Smooth muscle cell (in vitro differentiated cells): ENCODE results near the gene METTL1. TPM values are rescaled to one million over a fixed set of nuclear protein-coding genes. Genes with fewer than 3 reads are reported as not detected.

Source experiments
- DNase-seq: peaks from one replicate; lab custom pipeline; 2025; ENCODE audit not compliant: unreplicated experiment; lab: John Stamatoyannopoulos, UW
- H2AFZ ChIP-seq: fragments of 200-600 bp; sonication (generic); 2 replicates; pipeline ENCODE4 v1.6.0; 2016; ENCODE audit warnings: antibody characterized with exemption, low read depth, mild to moderate bottlenecking
- H3F3A ChIP-seq: fragments of 200-600 bp; sonication (generic); 2 replicates; pipeline ENCODE4 v1.6.0; 2017; ENCODE audit warnings: antibody characterized with exemption, low read depth
- H3K27ac ChIP-seq: fragments of 200-600 bp; sonication (generic); 2 replicates; pipeline ENCODE4 v1.5.1; 2016; ENCODE audit warnings: low read depth, mild to moderate bottlenecking
- H3K27me3 ChIP-seq: fragments of 200-600 bp; sonication (generic); 2 replicates; pipeline ENCODE4 v1.6.1; 2016; ENCODE audit warnings: low read depth, mild to moderate bottlenecking
- H3K36me3 ChIP-seq: fragments of 200-600 bp; sonication (generic); 2 replicates; pipeline ENCODE4 v1.5.1; 2016; ENCODE audit warnings: low read depth
- H3K4me1 ChIP-seq: fragments of 200-600 bp; sonication (generic); 2 replicates; pipeline ENCODE4 v1.5.1; 2016; ENCODE audit warnings: low read depth
- H3K4me2 ChIP-seq: fragments of 200-600 bp; sonication (generic); 2 replicates; pipeline ENCODE4 v1.6.0; 2016; ENCODE audit warnings: mild to moderate bottlenecking
- H3K4me3 ChIP-seq: fragments of 200-600 bp; sonication (generic); 2 replicates; pipeline ENCODE4 v1.5.1; 2016; ENCODE audit warnings: mild to moderate bottlenecking
- H3K79me2 ChIP-seq: fragments of 200-600 bp; sonication (generic); 2 replicates; pipeline ENCODE4 v1.6.0; 2016; ENCODE audit warnings: low read depth, mild to moderate bottlenecking
- H3K9ac ChIP-seq: fragments of 200-600 bp; sonication (generic); 2 replicates; pipeline ENCODE4 v1.6.0; 2016; ENCODE audit warnings: low read depth
- H3K9me3 ChIP-seq: fragments of 200-600 bp; sonication (generic); replicated peaks from 2 replicates; pipeline ENCODE4 v1.5.1; 2016; ENCODE audit warnings: low read depth
- H4K20me1 ChIP-seq: fragments of 200-600 bp; sonication (generic); 2 replicates; pipeline ENCODE4 v1.6.0; 2016; ENCODE audit warnings: low read depth
- WGBS: methylation state at CpG from one replicate; pipeline ENCODE4 v1.1.7; 2016; ENCODE audit warnings: low lambda C conversion rate; 5-methylcytosine and 5-hydroxymethylcytosine counted together
- polyA plus RNA-seq: library from polyadenylated mRNA; unstranded; fragments of >200 nt; fragmentation: Nextera tagmentation; extraction: Ambion mirVana; gene quantifications from 2 replicates; pipeline ENCODE4 v1.2.1, GENCODE V29; 2016
- total RNA-seq: library from RNA; depleted of rRNA; stranded (reverse); fragments of >200 nt; gene quantifications from 2 replicates; pipeline ENCODE4 v1.2.3, GENCODE V29; 2014
- TF ChIP-seq, protein P1 (sequence below): fragments of 200-600 bp; sonication (generic); IDR thresholded peaks from 2 replicates; pipeline ENCODE4 v1.5.1; 2017; ENCODE audit warnings: borderline replicate concordance, mild to moderate bottlenecking, antibody characterized with exemption; ENCODE audit not compliant: insufficient read depth, poor library complexity, severe bottlenecking

The METTL1 gene
- total and polyA plus RNA-seq, 2 experiments from 2014 or later: 4.1 to 20.3 TPM

DNA sequence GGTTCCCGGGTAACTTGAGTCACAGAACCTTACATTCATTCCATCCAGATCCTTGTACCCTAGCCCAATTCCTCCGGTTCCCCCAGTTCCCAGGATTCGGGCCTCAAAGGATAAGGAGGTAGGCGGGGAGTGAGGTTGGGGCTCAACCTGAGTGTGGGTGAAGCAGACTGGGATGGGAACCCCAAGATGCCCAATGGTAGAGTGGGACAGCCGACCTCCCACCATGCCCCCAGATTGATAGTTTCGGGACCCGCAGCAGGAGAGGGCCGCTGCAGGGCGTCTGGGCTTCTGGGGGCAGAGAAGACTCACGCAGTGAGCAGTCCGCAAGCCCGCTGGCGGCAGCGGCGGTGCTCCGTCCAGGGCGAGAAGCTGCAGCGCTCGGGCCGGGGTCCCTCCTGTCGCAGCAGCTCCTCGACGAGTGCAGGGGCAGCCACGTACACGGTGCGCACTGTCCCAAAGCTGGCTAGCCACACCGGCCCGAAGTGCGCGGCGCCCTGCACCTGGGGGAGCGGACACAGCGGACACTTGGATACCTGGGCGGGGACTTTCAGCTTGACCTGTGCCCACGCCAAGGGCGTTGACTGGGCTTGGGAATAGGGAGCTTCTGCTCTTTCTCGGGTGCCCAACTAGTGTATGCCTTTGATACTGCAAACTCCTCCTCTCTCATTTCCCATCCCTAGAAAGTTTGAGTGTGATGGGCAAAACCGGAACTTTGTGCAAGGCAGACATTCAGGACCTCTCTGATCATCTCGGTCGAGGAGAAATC lies 6.0 kb downstream of the METTL1 start:
- Histone ChIP-seq H3K27me3 (peaks cover 72% of the 10 kb centered on the region), H3K4me1 (peaks cover 26% of the 10 kb centered on the region), H2AFZ (no peak overlapping the region), H3K9ac (no peak overlapping the region), H3K4me3 (peak overlapping the region; percentile 44), H3F3A (no peaks in the 10 kb centered on the region), H3K9me3 (no peaks in the 10 kb centered on the region), H3K36me3 (no peaks in the 10 kb centered on the region), H3K4me2 (peak overlapping the region; percentile 84), H4K20me1 (no peaks in the 10 kb centered on the region), H3K27ac (no peak overlapping the region), H3K79me2 (no peaks in the 10 kb centered on the region)
- no peak for DNase-seq
- WGBS: 9% methylated on average over 37 of the region's 40 CpGs
- TF ChIP-seq, protein P1, sequence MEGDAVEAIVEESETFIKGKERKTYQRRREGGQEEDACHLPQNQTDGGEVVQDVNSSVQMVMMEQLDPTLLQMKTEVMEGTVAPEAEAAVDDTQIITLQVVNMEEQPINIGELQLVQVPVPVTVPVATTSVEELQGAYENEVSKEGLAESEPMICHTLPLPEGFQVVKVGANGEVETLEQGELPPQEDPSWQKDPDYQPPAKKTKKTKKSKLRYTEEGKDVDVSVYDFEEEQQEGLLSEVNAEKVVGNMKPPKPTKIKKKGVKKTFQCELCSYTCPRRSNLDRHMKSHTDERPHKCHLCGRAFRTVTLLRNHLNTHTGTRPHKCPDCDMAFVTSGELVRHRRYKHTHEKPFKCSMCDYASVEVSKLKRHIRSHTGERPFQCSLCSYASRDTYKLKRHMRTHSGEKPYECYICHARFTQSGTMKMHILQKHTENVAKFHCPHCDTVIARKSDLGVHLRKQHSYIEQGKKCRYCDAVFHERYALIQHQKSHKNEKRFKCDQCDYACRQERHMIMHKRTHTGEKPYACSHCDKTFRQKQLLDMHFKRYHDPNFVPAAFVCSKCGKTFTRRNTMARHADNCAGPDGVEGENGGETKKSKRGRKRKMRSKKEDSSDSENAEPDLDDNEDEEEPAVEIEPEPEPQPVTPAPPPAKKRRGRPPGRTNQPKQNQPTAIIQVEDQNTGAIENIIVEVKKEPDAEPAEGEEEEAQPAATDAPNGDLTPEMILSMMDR: no peak

DNA sequence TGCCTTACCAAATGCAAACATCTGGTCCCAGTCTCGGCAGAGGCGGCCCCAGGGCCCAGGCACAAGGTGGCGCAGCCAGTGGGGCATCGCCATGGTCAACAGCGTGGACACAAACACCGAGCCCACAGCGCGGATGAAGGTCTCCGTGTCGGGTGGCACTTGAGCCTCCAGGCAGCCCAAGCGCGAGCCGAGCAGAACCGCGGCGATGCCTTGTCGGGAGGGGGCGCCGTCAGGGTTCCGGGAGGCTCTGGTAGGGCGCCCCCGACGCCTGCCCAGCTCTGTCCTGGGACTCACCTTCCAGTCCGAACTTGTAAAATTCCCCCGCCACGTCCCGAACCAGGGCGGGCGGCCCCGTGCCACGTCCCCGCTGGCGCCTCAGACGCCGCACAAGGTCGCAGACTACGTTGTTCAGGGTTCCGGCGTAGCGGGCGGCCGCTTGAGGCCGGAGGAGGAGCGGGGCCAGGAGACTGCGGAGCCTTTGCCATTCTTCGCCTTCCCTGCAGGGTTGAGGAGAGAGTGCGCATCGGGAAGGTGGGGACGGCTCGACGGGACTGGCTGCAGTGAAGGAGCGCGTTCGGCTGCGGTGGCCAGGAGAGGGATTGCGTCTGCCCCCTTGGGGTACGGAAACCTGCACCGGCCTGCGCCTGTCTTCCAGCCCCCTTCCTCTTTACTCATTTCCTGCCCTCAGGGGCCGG lies 6.8 kb downstream of the METTL1 start:
- peak overlapping the region; percentile 84 for H3K4me2 ChIP-seq
- TF ChIP-seq, protein P1: peak; percentile 15
- peak overlapping the region; percentile 44 for H3K4me3 ChIP-seq
- no peak for DNase-seq
- no peaks in the 10 kb centered on the region for H3K9me3 ChIP-seq
- no peak overlapping the region for H3K9ac ChIP-seq
- peaks cover 26% of the 10 kb centered on the region for H3K4me1 ChIP-seq
- no peak overlapping the region for H2AFZ ChIP-seq
- no peaks in the 10 kb centered on the region for H3K36me3 ChIP-seq
- no peak overlapping the region for H3K27ac ChIP-seq
- no peaks in the 10 kb centered on the region for H3F3A ChIP-seq
- peaks cover 4% of the 10 kb centered on the region for H4K20me1 ChIP-seq
- H3K79me2 ChIP-seq: no peaks in the 10 kb centered on the region
- WGBS: 3% methylated on average over 57 of the region's 60 CpGs
- H3K27me3 ChIP-seq: peaks cover 72% of the 10 kb centered on the region

DNA sequence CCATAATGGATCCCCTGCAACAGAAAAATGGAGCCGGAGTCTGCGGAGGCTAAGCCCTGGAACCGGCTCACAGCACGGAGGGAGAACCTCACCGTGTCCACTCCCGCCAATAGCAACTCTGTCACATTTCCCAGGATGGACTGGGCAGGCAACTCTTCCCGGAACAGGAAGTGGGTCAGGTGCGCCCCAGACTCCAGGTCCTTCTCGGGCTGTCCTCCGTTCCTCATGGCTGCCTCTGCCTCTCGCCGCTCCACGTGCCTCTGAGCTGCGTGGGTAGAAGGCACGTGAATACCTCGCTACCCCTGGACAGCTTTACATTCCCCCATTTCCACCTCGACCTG lies 7.3 kb downstream of the METTL1 start:
- H3K4me1 ChIP-seq: peaks cover 26% of the 10 kb centered on the region
- H2AFZ ChIP-seq: no peak overlapping the region
- H3K27me3 ChIP-seq: peaks cover 72% of the 10 kb centered on the region
- H3K9me3 ChIP-seq: no peaks in the 10 kb centered on the region
- DNase-seq: no peak
- no peak overlapping the region for H3K27ac ChIP-seq
- TF ChIP-seq, protein P1: no peak
- H3K9ac ChIP-seq: no peak overlapping the region
- no peaks in the 10 kb centered on the region for H3K79me2 ChIP-seq
- peaks cover 10% of the 10 kb centered on the region for H4K20me1 ChIP-seq
- H3K36me3 ChIP-seq: no peaks in the 10 kb centered on the region
- H3K4me3 ChIP-seq: peak overlapping the region; percentile 44
- H3K4me2 ChIP-seq: peak overlapping the region; percentile 84
- WGBS: 21% methylated on average over 17 of the region's 17 CpGs
- H3F3A ChIP-seq: no peaks in the 10 kb centered on the region
